ENCODE data around the gene SYNGR3. TPM values are rescaled to one million over a fixed set of nuclear protein-coding genes. Genes with fewer than 3 reads are reported as not detected.
A peak's percentile ranks its signal among the peaks of the same experiment; 100 is the strongest.
"Not testable (repeated sequence)": the region's sequence is repeated elsewhere in the genome, so short reads cannot be mapped to it uniquely, and the experiment has no call there.

SYNGR3 gene
- total and polyA plus RNA-seq, 5 donors = 0.57 to 1.4 (median 0.75) TPM

DNA sequence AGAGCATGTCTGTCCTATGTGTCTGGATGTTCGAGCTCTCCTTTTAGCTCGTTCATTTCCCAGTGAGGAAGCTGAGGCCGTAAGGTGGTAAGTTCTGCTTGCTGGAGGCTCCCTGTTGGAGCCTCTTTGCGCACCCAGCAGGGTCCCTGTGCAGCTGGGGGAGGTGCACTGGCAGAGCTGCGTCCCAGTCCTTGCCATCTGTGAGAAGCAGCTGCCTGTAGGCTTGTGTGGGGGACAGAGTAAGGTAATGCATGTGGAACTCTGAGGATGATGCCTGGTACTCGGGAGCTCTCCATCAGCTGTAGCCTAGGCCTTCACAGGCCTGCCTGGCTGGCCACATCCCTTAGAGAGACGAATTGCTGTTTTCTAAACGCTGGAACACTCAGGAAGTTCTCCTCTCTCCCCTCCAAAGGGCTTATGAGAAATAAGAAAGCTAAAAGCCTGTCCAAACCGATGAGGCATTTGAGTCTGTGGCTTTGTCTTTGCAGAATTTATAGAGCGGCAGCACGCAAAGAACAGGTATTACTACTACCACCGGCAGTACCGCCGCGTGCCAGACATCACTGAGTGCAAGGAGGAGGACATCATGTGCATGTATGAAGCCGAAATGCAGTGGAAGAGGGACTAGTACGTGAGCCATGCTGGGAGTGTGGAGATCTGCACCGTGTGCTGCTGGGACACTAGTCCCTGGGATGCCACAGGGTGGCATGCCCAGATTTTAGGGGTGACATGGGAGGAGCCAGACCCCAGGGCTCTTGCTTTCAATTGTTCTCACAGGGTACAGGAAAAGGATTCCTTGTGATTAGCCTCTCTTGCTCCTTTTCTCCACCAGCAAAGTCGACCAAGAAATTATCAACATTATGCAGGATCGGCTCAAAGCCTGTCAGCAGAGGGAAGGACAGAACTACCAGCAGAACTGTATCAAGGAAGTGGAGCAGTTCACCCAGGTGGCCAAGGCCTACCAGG, 28.8 kb upstream of the SYNGR3 start:
- Histone ChIP-seq H3K27ac (ENCODE audit: low read length) (no peak overlapping the region), H3K9me3 (ENCODE audit: control insufficient read depth, low read length) (no peaks in the 10 kb centered on the region), H3K4me1 (ENCODE audit: control insufficient read depth, insufficient read depth, low read length) (peaks cover 15% of the 10 kb centered on the region), H3K27me3 (ENCODE audit: control insufficient read depth, insufficient read depth) (no peaks in the 10 kb centered on the region), H3K4me3 (ENCODE audit: low read length) (peak overlapping the region; percentile 89)
- DNase-seq (peak in 1 of 3 donors; percentile 45), ATAC-seq (no peak)
- intact Hi-C loops (cut with DNase I) = no loop called here
- 52% methylated on average over 20 of the region's 20 CpGs for WGBS

- intact Hi-C loops (cut with DNase I) = no loop called here
- no peak for ATAC-seq
- H3K4me3 ChIP-seq (ENCODE audit: low read length) = no peak overlapping the region
- 64% methylated on average over 6 of the region's 6 CpGs for WGBS
- H3K4me1 ChIP-seq (ENCODE audit: control insufficient read depth, insufficient read depth, low read length) = peaks cover 15% of the 10 kb centered on the region
- H3K27me3 ChIP-seq (ENCODE audit: control insufficient read depth, insufficient read depth) = no peaks in the 10 kb centered on the region
- no peak overlapping the region for H3K27ac ChIP-seq (ENCODE audit: low read length)
- peak in 1 of 3 donors; percentile 38 for DNase-seq
- H3K9me3 ChIP-seq (ENCODE audit: control insufficient read depth, low read length) = no peaks in the 10 kb centered on the region
Observed at GRCh38 chr16:1961651-1962067, 28.1 kb upstream of the SYNGR3 start.

GRCh38 chr16:1962161-1963153, 27.3 kb upstream of the SYNGR3 start:
- intact Hi-C loops (cut with DNase I); H3K4me3 ChIP-seq (ENCODE audit: low read length); ATAC-seq; DNase-seq; H3K9me3 ChIP-seq (ENCODE audit: control insufficient read depth, low read length); H3K27me3 ChIP-seq (ENCODE audit: control insufficient read depth, insufficient read depth); H3K27ac ChIP-seq (ENCODE audit: low read length): not testable (repeated sequence)
- WGBS = 87% methylated on average over 37 of the region's 37 CpGs
- H3K4me1 ChIP-seq (ENCODE audit: control insufficient read depth, insufficient read depth, low read length) = peaks cover 15% of the 10 kb centered on the region

DNA sequence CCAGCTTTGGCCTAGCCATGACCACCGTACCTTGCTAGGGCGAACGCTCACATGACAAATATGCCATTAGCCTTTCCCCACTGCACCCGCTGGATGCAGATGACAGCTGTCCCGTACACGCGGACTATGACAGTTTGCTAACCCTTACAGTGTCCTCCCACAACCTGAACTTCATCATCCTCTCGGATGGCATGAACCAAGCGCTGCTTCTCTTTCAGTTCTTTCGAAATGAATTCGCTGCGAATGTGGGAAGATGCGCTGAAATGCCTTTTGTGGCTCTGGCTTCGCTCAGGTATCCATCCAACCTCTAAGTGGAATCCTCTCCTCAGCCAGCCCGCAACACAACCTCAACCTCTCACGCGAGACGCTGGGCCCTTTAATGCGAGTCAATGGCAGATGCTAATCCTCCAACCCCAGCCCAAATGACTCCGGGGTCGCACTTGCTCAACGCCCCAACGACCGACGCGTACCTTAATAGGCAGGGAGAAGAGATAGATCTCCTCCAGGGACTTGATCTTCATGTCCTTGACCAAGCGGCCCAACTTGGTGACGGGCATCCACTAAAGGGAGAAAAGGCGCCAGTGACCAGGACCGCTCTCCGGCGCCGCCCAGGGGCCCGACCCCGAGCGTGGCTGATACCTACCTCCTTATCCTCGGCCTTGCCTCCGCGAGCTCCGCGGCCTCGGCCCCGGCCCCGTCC, 25.8 kb upstream of the SYNGR3 start:
- intact Hi-C loops (cut with DNase I) = no loop called here

DNA sequence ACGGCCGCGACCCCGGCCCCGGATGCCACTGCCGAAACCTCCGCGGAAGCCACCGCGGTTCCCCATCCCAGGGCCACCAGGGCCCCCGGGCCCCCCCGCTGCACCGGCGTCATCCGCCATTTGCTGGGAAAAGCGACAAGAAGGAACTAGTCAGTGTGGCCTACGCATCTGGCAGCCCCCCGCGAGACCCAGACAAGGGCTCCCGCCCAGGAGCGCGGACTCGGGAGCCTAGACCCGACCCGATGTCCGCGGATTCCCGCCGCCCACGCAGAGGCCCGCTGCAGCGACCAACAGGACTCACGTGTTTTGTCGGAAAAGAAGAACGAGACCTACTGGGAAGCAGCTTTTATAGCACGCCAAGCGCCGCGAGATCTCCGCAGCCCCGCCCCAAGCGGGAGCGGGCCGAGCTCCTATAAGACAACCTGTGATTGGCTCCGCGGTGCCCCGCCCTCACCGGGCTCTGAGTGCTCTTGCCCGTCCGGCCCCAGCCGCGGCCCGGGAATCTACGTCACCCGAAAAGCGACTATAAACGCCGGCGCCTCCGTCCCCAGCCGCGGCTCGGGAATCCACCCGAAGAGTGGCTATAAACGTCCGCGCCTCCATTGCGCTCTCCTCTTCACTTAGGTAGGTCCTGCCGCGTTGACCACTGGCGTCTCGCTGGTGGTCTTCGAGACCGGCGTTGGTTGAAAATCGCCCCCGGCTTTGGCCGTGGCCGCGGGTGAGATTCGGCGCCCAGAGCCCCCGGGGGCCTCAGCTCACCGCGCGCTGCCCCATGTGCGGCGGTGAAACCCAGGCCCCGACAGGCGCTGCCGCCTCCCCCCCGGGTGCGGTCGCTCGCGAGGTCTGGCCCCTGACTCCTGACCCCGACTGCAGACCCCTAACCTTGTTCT, 25.0 kb upstream of the SYNGR3 start, which contains the start of gene RPS2:
TSS of gene RPS2 (minus strand) at position 321 of the 890 bp plus-strand sequence. CDS start at position 120, 201 bp downstream.
- intact Hi-C loops (cut with DNase I) = no loop called here
- no peaks in the 10 kb centered on the region for H3K9me3 ChIP-seq (ENCODE audit: control insufficient read depth, low read length)
- DNase-seq (peak; percentile 99 to 100 (median 100)), ATAC-seq (peak; percentile 96 to 98)
- H3K4me3 ChIP-seq (ENCODE audit: low read length) = peak within 1 kb of the TSS; percentile 81
- peak within 1 kb of the TSS; percentile 83 for H3K27ac ChIP-seq (ENCODE audit: low read length)
- H3K4me1 ChIP-seq (ENCODE audit: control insufficient read depth, insufficient read depth, low read length) = peaks cover 15% of the 10 kb centered on the region
- no peaks in the 10 kb centered on the region for H3K27me3 ChIP-seq (ENCODE audit: control insufficient read depth, insufficient read depth)
- WGBS = under 1% methylated on average over 97 of the region's 97 CpGs

More for the DNA sequence above, 25.8 kb upstream of the SYNGR3 start:
- Histone ChIP-seq H3K9me3 (ENCODE audit: control insufficient read depth, low read length) (no peaks in the 10 kb centered on the region), H3K4me1 (ENCODE audit: control insufficient read depth, insufficient read depth, low read length) (peaks cover 15% of the 10 kb centered on the region), H3K27ac (ENCODE audit: low read length) (peak overlapping the region; percentile 39), H3K27me3 (ENCODE audit: control insufficient read depth, insufficient read depth) (no peaks in the 10 kb centered on the region), H3K4me3 (ENCODE audit: low read length) (peak overlapping the region; percentile 81)
- WGBS = 9% methylated on average over 44 of the region's 44 CpGs
- ATAC-seq = peak; percentile 2 to 44
- DNase-seq = peak in 1 of 3 donors; percentile 80

DNA sequence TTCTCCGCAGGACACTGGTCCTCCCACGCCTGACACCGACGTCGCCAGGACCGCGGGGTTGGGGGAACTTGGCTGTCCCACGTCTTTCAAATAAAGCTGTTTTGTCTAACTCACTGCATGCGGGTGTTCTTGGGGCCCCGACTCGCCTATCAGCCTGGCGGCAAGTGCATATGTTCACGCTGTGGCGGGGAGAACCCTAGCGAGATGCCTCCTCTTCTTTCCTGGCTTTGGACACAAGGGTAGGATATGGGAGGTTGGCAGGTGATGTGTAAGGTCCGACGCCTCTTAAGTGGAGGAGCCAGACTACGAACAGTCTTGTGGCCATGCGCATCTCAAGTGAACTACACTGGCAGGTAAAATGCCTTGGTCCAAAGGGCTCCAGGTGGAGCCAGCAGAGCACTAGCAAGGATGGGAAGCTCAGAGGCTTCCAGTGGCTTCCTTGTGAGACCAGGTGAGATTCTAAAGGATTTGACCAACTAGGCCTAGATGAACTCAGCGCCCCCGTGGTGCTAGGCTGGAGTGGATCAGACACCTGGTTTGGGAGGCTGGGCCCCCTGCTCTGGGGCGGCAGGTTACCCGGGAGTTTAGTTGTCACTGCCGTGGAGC, 24.3 kb upstream of the SYNGR3 start:
- Histone ChIP-seq H3K9me3 (ENCODE audit: control insufficient read depth, low read length) (no peaks in the 10 kb centered on the region), H3K27ac (ENCODE audit: low read length) (peak overlapping the region; percentile 83), H3K27me3 (ENCODE audit: control insufficient read depth, insufficient read depth) (no peaks in the 10 kb centered on the region), H3K4me1 (ENCODE audit: control insufficient read depth, insufficient read depth, low read length) (peaks cover 13% of the 10 kb centered on the region), H3K4me3 (ENCODE audit: low read length) (peak overlapping the region; percentile 81)
- ATAC-seq = no peak
- 22% methylated on average over 24 of the region's 24 CpGs for WGBS
- DNase-seq = no peak
- intact Hi-C loops (cut with DNase I) = no loop called here

GRCh38 chr16:1966460-1966859, 23.3 kb upstream of the SYNGR3 start, which contains the start of gene RNF151:
Gene RNF151, plus strand, starts transcription at chr16:1966856. Its CDS starts 26 bp downstream, at chr16:1966882.
- ATAC-seq = no peak
- no peak within 1 kb of the TSS for H3K27ac ChIP-seq (ENCODE audit: low read length)
- H3K27me3 ChIP-seq (ENCODE audit: control insufficient read depth, insufficient read depth) = no peaks in the 10 kb centered on the region
- 96% methylated on average over 6 of the region's 6 CpGs for WGBS
- H3K9me3 ChIP-seq (ENCODE audit: control insufficient read depth, low read length) = no peaks in the 10 kb centered on the region
- intact Hi-C loops (cut with DNase I) = no loop called here
- H3K4me3 ChIP-seq (ENCODE audit: low read length) = peak within 1 kb of the TSS; percentile 81
- H3K4me1 ChIP-seq (ENCODE audit: control insufficient read depth, insufficient read depth, low read length) = peaks cover 17% of the 10 kb centered on the region
- DNase-seq = no peak

DNA sequence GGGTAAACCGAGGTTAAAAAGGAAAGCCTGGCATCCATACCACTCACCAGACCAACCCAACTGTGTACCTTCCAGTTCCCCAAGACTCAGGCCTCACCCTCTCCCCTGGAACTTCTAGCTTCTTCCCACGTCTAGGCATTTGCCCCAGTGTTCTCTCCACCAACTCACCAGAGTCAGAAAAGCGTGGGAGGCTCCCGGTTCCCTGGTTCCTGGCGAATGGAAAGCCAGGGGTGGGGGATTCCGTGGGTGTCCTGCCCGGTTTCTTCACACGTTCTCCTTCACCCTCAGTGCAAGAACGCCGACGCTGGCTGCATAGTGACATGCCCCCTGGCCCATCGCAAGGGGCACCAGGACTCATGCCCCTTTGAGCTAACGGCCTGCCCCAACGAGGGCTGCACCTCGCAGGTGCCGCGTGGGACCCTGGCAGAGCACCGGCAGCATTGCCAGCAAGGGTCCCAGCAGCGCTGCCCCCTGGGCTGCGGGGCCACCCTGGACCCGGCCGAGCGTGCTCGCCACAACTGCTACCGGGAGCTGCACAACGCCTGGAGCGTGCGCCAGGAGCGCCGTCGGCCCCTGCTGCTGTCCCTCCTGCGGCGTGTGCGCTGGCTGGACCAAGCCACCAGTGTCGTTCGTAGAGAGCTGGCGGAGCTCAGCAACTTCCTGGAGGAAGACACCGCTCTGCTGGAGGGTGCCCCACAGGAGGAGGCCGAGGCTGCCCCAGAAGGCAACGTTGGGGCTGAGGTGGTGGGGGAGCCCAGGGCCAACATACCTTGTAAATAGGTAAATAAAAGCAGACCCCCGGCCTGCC, 21.4 kb upstream of the SYNGR3 start:
- Histone ChIP-seq H3K27ac (ENCODE audit: low read length) (no peak overlapping the region), H3K27me3 (ENCODE audit: control insufficient read depth, insufficient read depth) (no peaks in the 10 kb centered on the region), H3K9me3 (ENCODE audit: control insufficient read depth, low read length) (no peaks in the 10 kb centered on the region), H3K4me1 (ENCODE audit: control insufficient read depth, insufficient read depth, low read length) (peaks cover 21% of the 10 kb centered on the region), H3K4me3 (ENCODE audit: low read length) (no peak overlapping the region)
- WGBS = 88% methylated on average over 41 of the region's 41 CpGs
- ATAC-seq (no peak), DNase-seq (no peak)
- intact Hi-C loops (cut with DNase I) = no loop called here
